IPS DF 4.7 (cell line): ENCODE results near the gene NME5.
"Not testable (repeated sequence)": the region's sequence is repeated elsewhere in the genome, so short reads cannot be mapped to it uniquely, and the experiment has no call there.

Experiments
- DNase-seq: peaks from one replicate; pipeline ENCODE4 v3.0.0-alpha.2; 2013; ENCODE audit warnings: low spot score; ENCODE audit errors: extremely low read depth

NME5 gene

GRCh38 chr5:138078006-138078643, 61.1 kb downstream of the NME5 start:
- DNase-seq: no peak

DNA sequence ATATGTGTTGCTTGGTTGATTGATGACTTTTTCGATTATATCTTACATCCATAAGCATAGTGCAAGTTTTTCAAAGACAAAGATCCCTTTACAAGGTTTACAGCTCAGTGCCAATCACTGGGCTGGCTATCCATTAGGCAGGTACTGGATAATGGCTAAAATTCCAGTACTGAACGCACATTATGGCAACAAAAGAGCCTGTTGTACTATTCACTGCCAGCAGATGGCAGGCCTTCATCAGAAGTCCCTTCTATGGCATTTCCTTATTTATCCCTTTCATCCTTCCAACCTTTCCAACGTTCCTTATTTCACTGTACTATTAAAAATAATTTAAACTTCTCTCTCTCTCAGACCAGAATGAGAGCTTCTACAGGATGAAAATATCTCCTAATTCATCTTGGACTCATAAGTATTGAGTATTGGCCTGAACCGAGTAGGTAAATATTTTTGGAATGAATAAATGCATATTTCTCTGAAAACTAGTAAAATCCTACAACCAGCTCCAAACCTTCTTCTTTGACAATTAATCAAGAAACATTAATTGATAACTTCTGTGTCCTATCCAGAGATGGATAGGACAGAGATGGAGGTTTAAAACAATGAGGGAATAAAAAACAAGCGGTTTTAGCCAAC, 62.0 kb downstream of the NME5 start:
- DNase-seq: no peak

GRCh38 chr5:138070026-138070425, 69.2 kb downstream of the NME5 start:
- DNase-seq: not testable (repeated sequence)

DNA sequence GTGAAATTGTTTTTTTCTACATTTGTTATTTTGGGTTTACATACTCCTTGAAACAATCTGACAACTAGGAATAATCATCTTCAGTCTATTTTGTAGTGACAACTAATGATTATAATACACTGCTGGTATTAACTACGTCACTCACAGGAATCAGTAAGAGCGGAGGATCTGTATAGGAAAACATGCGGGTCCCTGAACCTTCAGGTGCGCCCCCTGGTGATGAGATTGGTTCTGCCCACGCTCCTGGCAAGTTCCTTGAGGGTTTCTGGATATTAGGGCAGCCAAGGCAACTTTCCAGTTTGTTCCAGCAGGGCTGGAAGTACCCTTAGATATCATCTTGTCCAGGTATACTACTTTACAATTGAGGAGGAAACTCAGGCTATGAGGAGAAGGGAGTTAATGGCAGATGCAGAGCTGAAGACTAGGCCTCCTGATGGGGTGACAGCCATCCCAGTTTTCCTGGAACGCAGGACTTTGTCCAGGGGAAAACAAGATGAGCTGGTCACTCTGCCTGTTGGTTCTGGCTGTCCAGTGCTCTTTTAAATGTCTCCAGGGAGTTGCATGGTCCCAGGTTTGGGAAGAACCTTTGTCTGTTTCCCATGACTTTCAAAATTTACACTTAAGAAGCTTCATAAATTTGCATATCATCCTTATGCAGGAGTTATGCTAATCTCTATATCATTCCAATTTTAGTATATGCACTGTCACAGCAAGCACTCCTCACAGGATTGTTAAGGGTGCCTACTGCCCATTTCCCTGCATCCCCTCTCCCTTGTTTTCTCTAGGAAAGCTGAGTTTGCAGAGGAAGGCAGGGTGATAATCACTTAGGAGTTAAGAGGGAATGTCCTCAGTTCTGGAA, 70.3 kb downstream of the NME5 start:
- no peak for DNase-seq

- DNase-seq: no peak
Measured at GRCh38 chr5:138067945-138068344, 71.3 kb downstream of the NME5 start.
